Measurements from ENCODE around the gene CPLANE2.

Gene CPLANE2

GRCh38 chr1:16189921-16190621, 46.9 kb downstream of the CPLANE2 start:
- no peak for DNase-seq (ENCODE audit: low read depth in 3 of 3)

GRCh38 chr1:16189003-16189402, 48.0 kb downstream of the CPLANE2 start:
- no peak for DNase-seq (ENCODE audit: low read depth in 3 of 3)

GRCh38 chr1:16187748-16188401, 49.1 kb downstream of the CPLANE2 start:
- DNase-seq (ENCODE audit: low read depth in 3 of 3): peak; percentile 64 to 75 (median 68)

GRCh38 chr1:16186655-16187235, 50.2 kb downstream of the CPLANE2 start:
- no peak for DNase-seq (ENCODE audit: low read depth in 3 of 3)

- no peak for DNase-seq (ENCODE audit: low read depth in 3 of 3)
Observed at GRCh38 chr1:16184557-16185303, 52.3 kb downstream of the CPLANE2 start.

- DNase-seq (ENCODE audit: low read depth in 3 of 3): no peak
Observed at GRCh38 chr1:16183765-16184556, 53.0 kb downstream of the CPLANE2 start.

- no peak for DNase-seq (ENCODE audit: low read depth in 3 of 3)
Observed at GRCh38 chr1:16183179-16183578, 53.8 kb downstream of the CPLANE2 start.

GRCh38 chr1:16181887-16182719, 54.9 kb downstream of the CPLANE2 start:
- no peak for DNase-seq (ENCODE audit: low read depth in 3 of 3)
